ENCODE results near the gene TIGAR. TPM values are rescaled to one million over a fixed set of nuclear protein-coding genes. Genes with fewer than 3 reads are reported as not detected.

TIGAR gene
- total RNA-seq, 1 donor from 2014 or later = 21.0 TPM

- Mint-ChIP-seq H3K9me3 (peaks cover 3% of the 10 kb centered on the region), H3K27me3 (ENCODE audit: low read depth) (no peaks in the 10 kb centered on the region), H3K4me1 (peaks cover 11% of the 10 kb centered on the region), H3K36me3 (peaks cover 26% of the 10 kb centered on the region), H3K4me3 (no peak overlapping the region), H3K27ac (peak overlapping the region; percentile 1)
- no peak for TF ChIP-seq CTCF (IDR thresholded peaks at IDR 0.05; ENCODE audit: unreplicated experiment)
- no peak for DNase-seq (ENCODE audit: low spot score in 2 of 2, unreplicated experiment in 2 of 2)
These were observed 10.2 kb downstream of the TIGAR start for GRCh38 chr12:4331221-4331620.

- peaks cover 31% of the 10 kb centered on the region for H3K36me3 Mint-ChIP-seq
- peaks cover 11% of the 10 kb centered on the region for H3K4me1 Mint-ChIP-seq
- DNase-seq (ENCODE audit: low spot score in 2 of 2, unreplicated experiment in 2 of 2) = no peak
- H3K4me3 Mint-ChIP-seq = no peak overlapping the region
- no peaks in the 10 kb centered on the region for H3K27me3 Mint-ChIP-seq (ENCODE audit: low read depth)
- TF ChIP-seq CTCF (IDR thresholded peaks at IDR 0.05; ENCODE audit: unreplicated experiment) = no peak
- peaks cover 3% of the 10 kb centered on the region for H3K9me3 Mint-ChIP-seq
- H3K27ac Mint-ChIP-seq = no peak overlapping the region
These were observed 10.8 kb downstream of the TIGAR start for GRCh38 chr12:4331842-4332241.

- Mint-ChIP-seq H3K27ac (no peak overlapping the region), H3K4me3 (no peak overlapping the region), H3K4me1 (no peaks in the 10 kb centered on the region), H3K36me3 (peaks cover 36% of the 10 kb centered on the region), H3K9me3 (peaks cover 19% of the 10 kb centered on the region), H3K27me3 (ENCODE audit: low read depth) (no peaks in the 10 kb centered on the region)
- TF ChIP-seq CTCF (IDR thresholded peaks at IDR 0.05; ENCODE audit: unreplicated experiment) = no peak
- DNase-seq (ENCODE audit: low spot score in 2 of 2, unreplicated experiment in 2 of 2) = no peak
These were observed 25.9 kb downstream of the TIGAR start for GRCh38 chr12:4346931-4347330.

- no peak for DNase-seq (ENCODE audit: low spot score in 2 of 2, unreplicated experiment in 2 of 2)
- Mint-ChIP-seq H3K9me3 (peaks cover 5% of the 10 kb centered on the region), H3K27ac (peak overlapping the region; percentile 53), H3K36me3 (peaks cover 15% of the 10 kb centered on the region), H3K27me3 (ENCODE audit: low read depth) (no peaks in the 10 kb centered on the region), H3K4me1 (no peaks in the 10 kb centered on the region), H3K4me3 (no peak overlapping the region)
- TF ChIP-seq CTCF (IDR thresholded peaks at IDR 0.05; ENCODE audit: unreplicated experiment) = no peak
These were observed 32.8 kb downstream of the TIGAR start for GRCh38 chr12:4353785-4354208.

GRCh38 chr12:4355156-4356040 lies 34.4 kb downstream of the TIGAR start:
- no peak overlapping the region for H3K27ac Mint-ChIP-seq
- no peak for TF ChIP-seq CTCF (IDR thresholded peaks at IDR 0.05; ENCODE audit: unreplicated experiment)
- no peaks in the 10 kb centered on the region for H3K4me1 Mint-ChIP-seq
- no peaks in the 10 kb centered on the region for H3K27me3 Mint-ChIP-seq (ENCODE audit: low read depth)
- peaks cover 9% of the 10 kb centered on the region for H3K36me3 Mint-ChIP-seq
- H3K9me3 Mint-ChIP-seq = peaks cover 17% of the 10 kb centered on the region
- no peak for DNase-seq (ENCODE audit: low spot score in 2 of 2, unreplicated experiment in 2 of 2)
- no peak overlapping the region for H3K4me3 Mint-ChIP-seq

All from mesothelial cell of epicardium (in vitro differentiated cells).